Thymus (tissue), 11 donors: ENCODE data around the gene ZNF691. TPM values are rescaled to one million over a fixed set of nuclear protein-coding genes. Genes with fewer than 3 reads are reported as not detected.
"Not testable (repeated sequence)": the region's sequence is repeated elsewhere in the genome, so short reads cannot be mapped to it uniquely, and the experiment has no call there.

Experiments
- DNase-seq, 9 donors: peaks; one replicate each; pipeline ENCODE4 v3.0.0-alpha.2; 2013; ENCODE audit warnings: low spot score in 9 of 9, low read depth in 6 of 9, missing footprints in 1 of 9
- H3K27ac ChIP-seq, 2 donors: one replicate each; pipeline ENCODE4 v1.5.1; 2013; ENCODE audit warnings: control low read depth in 1 of 2, low read depth in 1 of 2, low read length in 1 of 2, mild to moderate bottlenecking in 1 of 2, moderate library complexity in 1 of 2
- H3K27me3 ChIP-seq, 2 donors: one replicate each; pipeline ENCODE4 v1.5.1; 2013; ENCODE audit warnings: low read length in 1 of 2; ENCODE audit not compliant: control insufficient read depth in 2 of 2, insufficient read depth in 1 of 2
- H3K36me3 ChIP-seq, 2 donors: one replicate each; pipeline ENCODE4 v1.5.1; 2013; ENCODE audit warnings: low read length in 1 of 2, mild to moderate bottlenecking in 1 of 2, moderate library complexity in 1 of 2; ENCODE audit not compliant: control insufficient read depth in 2 of 2, insufficient read depth in 2 of 2
- H3K4me1 ChIP-seq, 2 donors: one replicate each; pipeline ENCODE4 v1.5.1; 2013; ENCODE audit warnings: low read length in 2 of 2; ENCODE audit not compliant: control insufficient read depth in 2 of 2, insufficient read depth in 2 of 2
- H3K4me3 ChIP-seq, 2 donors: one replicate each; pipeline ENCODE4 v1.5.1; 2013; ENCODE audit warnings: low read length in 2 of 2, control low read depth in 1 of 2, mild to moderate bottlenecking in 1 of 2
- H3K9me3 ChIP-seq, 2 donors: one replicate each; pipeline ENCODE4 v1.5.1; 2013; ENCODE audit warnings: low read length in 1 of 2, mild to moderate bottlenecking in 1 of 2; ENCODE audit not compliant: control insufficient read depth in 2 of 2, insufficient read depth in 1 of 2
- WGBS: extraction: QIAGEN DNeasy Blood & Tissue Kit; methylation state at CpG from one replicate; pipeline ENCODE4 v1.1.7; 2013; 5-methylcytosine and 5-hydroxymethylcytosine counted together
- polyA plus RNA-seq: library from polyadenylated mRNA; stranded (reverse); fragments of 200-250 nt; gene quantifications from one replicate; pipeline ENCODE4 v1.2.3, GENCODE V29; 2013
- total RNA-seq: library from RNA; stranded (reverse); fragments of 120-200 nt; gene quantifications from one replicate; pipeline ENCODE4 v1.2.4, GENCODE V29; 2013
- donor health status: healthy.

Gene ZNF691
- total and polyA plus RNA-seq, 2 donors, result 12.5 to 18.7 TPM

- no peaks in the 10 kb centered on the region for H3K36me3 ChIP-seq
- no peaks in the 10 kb centered on the region for H3K4me1 ChIP-seq
- H3K27ac ChIP-seq, result no peak overlapping the region
- H3K27me3 ChIP-seq, result no peaks in the 10 kb centered on the region
- no peak for DNase-seq
- no peak overlapping the region for H3K4me3 ChIP-seq
- H3K9me3 ChIP-seq, result peaks cover 0 to 7% of the 10 kb centered on the region in 2 donors
- WGBS, result 80% methylated on average over 4 of the region's 4 CpGs
Measured at GRCh38 chr1:42860339-42861013, 14.1 kb downstream of the ZNF691 start.

- Histone ChIP-seq H3K9me3 (peaks cover 0 to 7% of the 10 kb centered on the region in 2 donors), H3K4me3 (no peak overlapping the region), H3K27me3 (no peaks in the 10 kb centered on the region), H3K4me1 (no peaks in the 10 kb centered on the region), H3K36me3 (no peaks in the 10 kb centered on the region), H3K27ac (no peak overlapping the region)
- DNase-seq, result no peak
Measured at GRCh38 chr1:42861014-42861399, 14.6 kb downstream of the ZNF691 start.

GRCh38 chr1:42866549-42866948 lies 20.1 kb downstream of the ZNF691 start:
- no peak for DNase-seq
- Histone ChIP-seq H3K36me3 (no peaks in the 10 kb centered on the region), H3K27me3 (no peaks in the 10 kb centered on the region), H3K9me3 (no peaks in the 10 kb centered on the region), H3K4me3 (no peak overlapping the region), H3K4me1 (no peaks in the 10 kb centered on the region), H3K27ac (no peak overlapping the region)
- WGBS, result 93% methylated on average over 5 of the region's 5 CpGs

- not testable (repeated sequence) for H3K27ac ChIP-seq, H3K27me3 ChIP-seq, H3K4me1 ChIP-seq, H3K36me3 ChIP-seq, DNase-seq, H3K4me3 ChIP-seq, H3K9me3 ChIP-seq
- WGBS, result 97% methylated on average over 4 of the region's 4 CpGs
Measured at GRCh38 chr1:42868466-42868865, 22.1 kb downstream of the ZNF691 start.

GRCh38 chr1:42869254-42869653 lies 22.8 kb downstream of the ZNF691 start:
- not testable (repeated sequence) for H3K9me3 ChIP-seq, DNase-seq, H3K36me3 ChIP-seq, H3K4me1 ChIP-seq, H3K4me3 ChIP-seq, H3K27me3 ChIP-seq, H3K27ac ChIP-seq
- 91% methylated on average over 2 of the region's 2 CpGs for WGBS

- not testable (repeated sequence) for H3K4me3 ChIP-seq, H3K27ac ChIP-seq, DNase-seq, H3K4me1 ChIP-seq, H3K27me3 ChIP-seq, H3K36me3 ChIP-seq, H3K9me3 ChIP-seq
- 97% methylated on average over 2 of the region's 2 CpGs for WGBS
Measured at GRCh38 chr1:42869751-42870150, 23.3 kb downstream of the ZNF691 start.

- not testable (repeated sequence) for H3K36me3 ChIP-seq, H3K27ac ChIP-seq, H3K4me3 ChIP-seq, H3K4me1 ChIP-seq, H3K27me3 ChIP-seq, H3K9me3 ChIP-seq, DNase-seq
Measured at GRCh38 chr1:42873108-42873507, 26.7 kb downstream of the ZNF691 start.

GRCh38 chr1:42873670-42874069 lies 27.3 kb downstream of the ZNF691 start:
- Histone ChIP-seq H3K27ac (no peak overlapping the region), H3K36me3 (no peaks in the 10 kb centered on the region), H3K27me3 (peaks cover 2 to 5% of the 10 kb centered on the region in 2 donors), H3K4me3 (no peak overlapping the region), H3K9me3 (no peaks in the 10 kb centered on the region), H3K4me1 (no peaks in the 10 kb centered on the region)
- WGBS, result 75% methylated on average over 1 of the region's 1 CpG
- no peak for DNase-seq

GRCh38 chr1:42876009-42876408 lies 29.6 kb downstream of the ZNF691 start:
- Histone ChIP-seq H3K27me3 (peaks cover 2 to 5% of the 10 kb centered on the region in 2 donors), H3K4me3 (no peak overlapping the region), H3K4me1 (no peaks in the 10 kb centered on the region), H3K9me3 (peaks cover 1 to 14% of the 10 kb centered on the region in 2 donors), H3K36me3 (no peaks in the 10 kb centered on the region), H3K27ac (no peak overlapping the region)
- DNase-seq, result no peak

- Histone ChIP-seq H3K36me3 (no peaks in the 10 kb centered on the region), H3K27me3 (peaks cover 2 to 5% of the 10 kb centered on the region in 2 donors), H3K27ac (no peak overlapping the region), H3K4me1 (no peaks in the 10 kb centered on the region), H3K9me3 (peaks cover 1 to 15% of the 10 kb centered on the region in 2 donors), H3K4me3 (no peak overlapping the region)
- WGBS, result 75% methylated on average over 2 of the region's 2 CpGs
- DNase-seq, result no peak
Measured at GRCh38 chr1:42877380-42877779, 31.0 kb downstream of the ZNF691 start.
